ENCODE results near the gene MDM2. TPM values are rescaled to one million over a fixed set of nuclear protein-coding genes. Genes with fewer than 3 reads are reported as not detected.

The MDM2 gene
- total RNA-seq, 1 experiment from 2014 or later = 86.4 TPM

- no peak overlapping the region for H3K27ac ChIP-seq (ENCODE audit: low read length)
- ChIA-PET CTCF (no interaction called here), POLR2A (ENCODE audit: unreplicated experiment) (no interaction called here)
- H3K4me1 ChIP-seq (ENCODE audit: insufficient read depth, low read length) = peaks cover 12% of the 10 kb centered on the region
- H3K79me2 ChIP-seq (ENCODE audit: low read length) = no peaks in the 10 kb centered on the region; the same call in 1 of the 2 replicates
- TF ChIP-seq, protein P1, sequence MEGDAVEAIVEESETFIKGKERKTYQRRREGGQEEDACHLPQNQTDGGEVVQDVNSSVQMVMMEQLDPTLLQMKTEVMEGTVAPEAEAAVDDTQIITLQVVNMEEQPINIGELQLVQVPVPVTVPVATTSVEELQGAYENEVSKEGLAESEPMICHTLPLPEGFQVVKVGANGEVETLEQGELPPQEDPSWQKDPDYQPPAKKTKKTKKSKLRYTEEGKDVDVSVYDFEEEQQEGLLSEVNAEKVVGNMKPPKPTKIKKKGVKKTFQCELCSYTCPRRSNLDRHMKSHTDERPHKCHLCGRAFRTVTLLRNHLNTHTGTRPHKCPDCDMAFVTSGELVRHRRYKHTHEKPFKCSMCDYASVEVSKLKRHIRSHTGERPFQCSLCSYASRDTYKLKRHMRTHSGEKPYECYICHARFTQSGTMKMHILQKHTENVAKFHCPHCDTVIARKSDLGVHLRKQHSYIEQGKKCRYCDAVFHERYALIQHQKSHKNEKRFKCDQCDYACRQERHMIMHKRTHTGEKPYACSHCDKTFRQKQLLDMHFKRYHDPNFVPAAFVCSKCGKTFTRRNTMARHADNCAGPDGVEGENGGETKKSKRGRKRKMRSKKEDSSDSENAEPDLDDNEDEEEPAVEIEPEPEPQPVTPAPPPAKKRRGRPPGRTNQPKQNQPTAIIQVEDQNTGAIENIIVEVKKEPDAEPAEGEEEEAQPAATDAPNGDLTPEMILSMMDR (conservative IDR thresholded peaks at IDR 0.05; ENCODE audit: low read depth, low read length) = no peak
- TF ChIP-seq EZH2 (IDR thresholded peaks at IDR 0.05; ENCODE audit: low read length, unreplicated experiment) (no peak), EZH2phosphoT487 (IDR thresholded peaks at IDR 0.05; ENCODE audit: borderline replicate concordance, low read length) (no peak)
- H3K4me2 ChIP-seq (ENCODE audit: low read length) = no peak overlapping the region
- no peaks in the 10 kb centered on the region for H4K20me1 ChIP-seq (ENCODE audit: low read length)
- no peaks in the 10 kb centered on the region for H3F3A ChIP-seq (ENCODE audit: low read length, unreplicated experiment)
- H3K9me2 ChIP-seq (replicated peaks; ENCODE audit: low read length) = no peaks in the 10 kb centered on the region
- no peak overlapping the region for H2AFZ ChIP-seq (ENCODE audit: low read length)
- DNase-seq (no peak), ATAC-seq (no peak)
- no peak overlapping the region for H3K4me3 ChIP-seq (ENCODE audit: low read length)
- intact Hi-C loops (cut with micrococcal nuclease) = loop anchor here (5.0 kb wide), 1 partner anchor 77 kb away; the partner anchor contains the start of gene SLC35E3
- no peaks in the 10 kb centered on the region for H3K27me3 ChIP-seq (ENCODE audit: low read length)
- no peaks in the 10 kb centered on the region for H3K9me3 ChIP-seq (ENCODE audit: low read length)
- H3K36me3 ChIP-seq (ENCODE audit: low read depth, low read length) = peaks cover 58% of the 10 kb centered on the region
- no peak overlapping the region for H3K9ac ChIP-seq (ENCODE audit: low read length)
- no TSS peak for BruUV-seq (replicated peaks)
Measured at GRCh38 chr12:68824597-68825250, 16.7 kb downstream of the MDM2 start.

- Histone ChIP-seq H2AFZ (ENCODE audit: low read length) (no peak overlapping the region), H3K9me3 (ENCODE audit: low read length) (no peaks in the 10 kb centered on the region), H3K9ac (ENCODE audit: low read length) (no peak overlapping the region), H3K27ac (ENCODE audit: low read length) (no peak overlapping the region), H3K4me1 (ENCODE audit: insufficient read depth, low read length) (peaks cover 12% of the 10 kb centered on the region), H3K9me2 (replicated peaks; ENCODE audit: low read length) (no peaks in the 10 kb centered on the region), H4K20me1 (ENCODE audit: low read length) (no peaks in the 10 kb centered on the region), H3K4me2 (ENCODE audit: low read length) (no peak overlapping the region), H3K27me3 (ENCODE audit: low read length) (no peaks in the 10 kb centered on the region), H3K79me2 (ENCODE audit: low read length) (no peaks in the 10 kb centered on the region; the same call in 1 of the 2 replicates), H3K4me3 (ENCODE audit: low read length) (no peak overlapping the region), H3K36me3 (ENCODE audit: low read depth, low read length) (peaks cover 56% of the 10 kb centered on the region), H3F3A (ENCODE audit: low read length, unreplicated experiment) (no peaks in the 10 kb centered on the region)
- ChIA-PET CTCF (no interaction called here), POLR2A (ENCODE audit: unreplicated experiment) (no interaction called here)
- DNase-seq (no peak), ATAC-seq (no peak)
- TF ChIP-seq EZH2phosphoT487 (IDR thresholded peaks at IDR 0.05; ENCODE audit: borderline replicate concordance, low read length) = no peak
- no peak for TF ChIP-seq EZH2 (IDR thresholded peaks at IDR 0.05; ENCODE audit: low read length, unreplicated experiment)
- TF ChIP-seq, protein P1 (conservative IDR thresholded peaks at IDR 0.05; ENCODE audit: low read depth, low read length) = no peak
- intact Hi-C loops (cut with micrococcal nuclease) = no loop called here
- BruUV-seq (replicated peaks) = no TSS peak
Measured at GRCh38 chr12:68825569-68826217, 17.7 kb downstream of the MDM2 start.

Data from PC-3 (cell line).